Measurements from ENCODE around the gene LARP4. TPM values are rescaled to one million over a fixed set of nuclear protein-coding genes. Genes with fewer than 3 reads are reported as not detected.
"Not testable (repeated sequence)": the region's sequence is repeated elsewhere in the genome, so short reads cannot be mapped to it uniquely, and the experiment has no call there.

Gene LARP4
- total RNA-seq, 1 donor from 2014 or later, result 38.9 TPM

DNA sequence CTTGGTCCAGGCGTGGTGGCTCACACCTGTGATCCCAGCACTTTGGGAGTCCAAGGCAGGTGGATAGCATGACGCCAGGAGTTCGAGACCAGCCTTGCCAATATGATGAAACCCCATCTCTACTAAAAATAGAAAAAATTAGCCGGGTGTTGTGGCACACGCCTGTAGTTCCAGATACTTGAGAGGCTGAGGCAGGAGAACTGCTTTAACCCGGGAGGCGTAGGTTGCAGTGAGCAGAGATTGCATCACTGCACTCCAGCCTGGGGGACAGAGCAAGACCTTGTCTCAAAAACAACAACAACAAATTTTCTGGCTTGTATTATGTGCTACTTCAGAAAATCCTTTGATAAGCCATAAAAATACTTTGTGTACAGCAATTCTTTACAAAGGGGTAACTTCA, 41.1 kb downstream of the LARP4 start:
- peaks cover 2% of the 10 kb centered on the region for H3K4me1 Mint-ChIP-seq (ENCODE audit: low read depth)
- H3K27ac Mint-ChIP-seq (ENCODE audit: unreplicated experiment), result no peak overlapping the region
- H3K36me3 Mint-ChIP-seq (ENCODE audit: low read depth), result peaks cover 38% of the 10 kb centered on the region
- no peak for DNase-seq (ENCODE audit: low spot score)
- H3K27me3 Mint-ChIP-seq (ENCODE audit: low read depth), result no peaks in the 10 kb centered on the region
- TF ChIP-seq, protein P1, sequence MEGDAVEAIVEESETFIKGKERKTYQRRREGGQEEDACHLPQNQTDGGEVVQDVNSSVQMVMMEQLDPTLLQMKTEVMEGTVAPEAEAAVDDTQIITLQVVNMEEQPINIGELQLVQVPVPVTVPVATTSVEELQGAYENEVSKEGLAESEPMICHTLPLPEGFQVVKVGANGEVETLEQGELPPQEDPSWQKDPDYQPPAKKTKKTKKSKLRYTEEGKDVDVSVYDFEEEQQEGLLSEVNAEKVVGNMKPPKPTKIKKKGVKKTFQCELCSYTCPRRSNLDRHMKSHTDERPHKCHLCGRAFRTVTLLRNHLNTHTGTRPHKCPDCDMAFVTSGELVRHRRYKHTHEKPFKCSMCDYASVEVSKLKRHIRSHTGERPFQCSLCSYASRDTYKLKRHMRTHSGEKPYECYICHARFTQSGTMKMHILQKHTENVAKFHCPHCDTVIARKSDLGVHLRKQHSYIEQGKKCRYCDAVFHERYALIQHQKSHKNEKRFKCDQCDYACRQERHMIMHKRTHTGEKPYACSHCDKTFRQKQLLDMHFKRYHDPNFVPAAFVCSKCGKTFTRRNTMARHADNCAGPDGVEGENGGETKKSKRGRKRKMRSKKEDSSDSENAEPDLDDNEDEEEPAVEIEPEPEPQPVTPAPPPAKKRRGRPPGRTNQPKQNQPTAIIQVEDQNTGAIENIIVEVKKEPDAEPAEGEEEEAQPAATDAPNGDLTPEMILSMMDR (IDR thresholded peaks at IDR 0.05), result no peak
- H3K4me3 Mint-ChIP-seq (ENCODE audit: unreplicated experiment), result no peak overlapping the region
- H3K9me3 Mint-ChIP-seq (ENCODE audit: low read depth), result no peaks in the 10 kb centered on the region

DNA sequence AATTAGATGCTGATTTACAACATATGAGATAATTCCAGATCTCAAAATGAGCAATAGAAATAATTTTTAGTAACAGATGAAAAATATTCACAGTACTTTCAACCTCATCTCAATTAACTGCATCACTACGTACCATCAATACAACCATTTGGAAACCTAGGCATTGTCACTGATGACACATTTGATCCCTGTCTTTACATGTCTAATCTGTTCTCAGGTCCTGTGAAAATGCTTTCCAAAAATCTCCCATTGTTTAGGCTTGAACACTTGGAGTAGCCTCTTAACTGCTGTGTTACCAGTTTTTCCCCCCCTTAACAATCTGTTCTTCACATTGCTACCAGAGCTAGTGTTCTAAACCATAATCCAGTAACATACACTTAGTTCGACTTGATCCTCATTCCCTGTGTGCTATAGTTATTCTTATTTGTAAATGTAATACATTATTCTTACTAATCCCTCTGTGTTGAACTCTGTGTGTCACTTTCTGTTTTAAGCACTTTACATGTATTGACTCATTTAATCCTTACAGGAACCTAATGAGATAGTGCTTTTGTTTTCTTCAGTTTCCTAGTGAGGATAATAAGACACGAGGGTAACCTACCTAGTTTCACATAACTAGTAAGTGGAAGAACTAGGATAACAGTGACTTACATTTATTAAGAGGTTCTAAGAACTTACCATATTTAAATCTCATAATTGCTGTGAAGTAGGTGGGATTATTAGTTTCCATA, 41.7 kb downstream of the LARP4 start:
- Mint-ChIP-seq H3K36me3 (ENCODE audit: low read depth) (peaks cover 39% of the 10 kb centered on the region), H3K4me1 (ENCODE audit: low read depth) (no peaks in the 10 kb centered on the region), H3K4me3 (ENCODE audit: unreplicated experiment) (no peak overlapping the region), H3K27ac (ENCODE audit: unreplicated experiment) (no peak overlapping the region), H3K27me3 (ENCODE audit: low read depth) (no peaks in the 10 kb centered on the region), H3K9me3 (ENCODE audit: low read depth) (no peaks in the 10 kb centered on the region)
- no peak for DNase-seq (ENCODE audit: low spot score)
- TF ChIP-seq, protein P1 (IDR thresholded peaks at IDR 0.05), result no peak

DNA sequence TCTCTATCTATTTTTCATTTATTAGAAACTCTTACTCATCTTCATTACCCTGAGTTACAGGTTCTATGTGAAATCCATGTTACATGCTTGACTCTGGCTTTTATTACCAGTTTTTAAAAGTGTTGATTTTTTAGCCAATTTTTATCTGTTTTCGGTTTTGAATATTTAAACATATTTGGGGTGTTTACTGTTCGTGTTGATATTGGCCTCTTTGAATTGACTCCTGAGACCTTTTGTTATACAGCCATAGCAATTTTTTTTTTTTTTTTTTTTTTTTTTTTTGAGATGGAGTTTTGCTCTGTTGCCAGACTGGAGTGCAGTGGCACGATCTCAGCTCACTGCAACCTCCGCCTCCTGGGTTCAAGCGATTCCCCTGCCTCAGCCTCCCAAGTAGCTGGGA, 49.0 kb downstream of the LARP4 start:
- not testable (repeated sequence) for DNase-seq (ENCODE audit: low spot score); H3K9me3 Mint-ChIP-seq (ENCODE audit: low read depth); H3K27ac Mint-ChIP-seq (ENCODE audit: unreplicated experiment); H3K4me3 Mint-ChIP-seq (ENCODE audit: unreplicated experiment); H3K27me3 Mint-ChIP-seq (ENCODE audit: low read depth); H3K4me1 Mint-ChIP-seq (ENCODE audit: low read depth)
- H3K36me3 Mint-ChIP-seq (ENCODE audit: low read depth), result peaks cover 24% of the 10 kb centered on the region

DNA sequence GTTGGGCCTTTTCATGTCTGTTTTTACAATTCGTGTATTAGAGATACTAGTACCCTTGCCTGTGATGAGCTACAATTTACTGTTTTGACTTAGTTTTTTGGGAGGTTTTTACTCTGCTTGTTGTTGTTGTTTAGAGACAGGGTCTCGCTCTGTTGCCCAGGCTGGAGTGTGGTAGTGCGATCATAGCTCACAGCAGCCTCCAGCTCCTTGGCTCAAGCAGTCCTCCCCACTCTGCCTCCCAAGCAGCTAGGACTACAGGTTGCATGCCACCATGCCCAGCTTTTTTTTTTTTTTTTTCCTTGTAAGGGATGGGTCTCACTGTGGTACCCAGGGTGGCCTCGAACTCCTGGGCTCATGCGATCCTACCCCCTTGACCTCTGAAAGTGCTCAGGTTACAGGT, 52.1 kb downstream of the LARP4 start:
- Mint-ChIP-seq H3K27me3 (ENCODE audit: low read depth) (no peaks in the 10 kb centered on the region), H3K9me3 (ENCODE audit: low read depth) (no peaks in the 10 kb centered on the region), H3K27ac (ENCODE audit: unreplicated experiment) (no peak overlapping the region), H3K4me1 (ENCODE audit: low read depth) (peaks cover 4% of the 10 kb centered on the region), H3K4me3 (ENCODE audit: unreplicated experiment) (no peak overlapping the region), H3K36me3 (ENCODE audit: low read depth) (peaks cover 17% of the 10 kb centered on the region)
- TF ChIP-seq, protein P1 (IDR thresholded peaks at IDR 0.05), result no peak
- DNase-seq (ENCODE audit: low spot score), result no peak

DNA sequence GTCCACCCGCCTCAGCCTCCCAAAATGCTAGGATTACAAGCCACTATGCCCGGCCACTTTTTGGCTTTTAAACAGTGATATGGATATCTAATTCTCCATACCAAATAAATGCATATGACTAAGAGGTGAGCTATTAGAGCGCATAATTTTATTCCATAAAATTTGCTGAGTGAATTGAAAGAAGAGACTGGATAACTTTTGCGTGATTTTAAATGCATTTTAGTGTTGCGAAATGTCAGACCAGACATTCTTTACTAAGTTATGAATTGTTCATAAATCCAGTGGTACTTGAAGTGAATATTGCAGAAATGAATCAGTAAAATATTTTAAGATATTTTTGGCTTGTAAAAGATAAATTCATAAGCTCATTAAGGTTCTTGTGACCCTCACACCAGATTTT, 53.2 kb downstream of the LARP4 start:
- H3K9me3 Mint-ChIP-seq (ENCODE audit: low read depth), result no peaks in the 10 kb centered on the region
- no peak overlapping the region for H3K27ac Mint-ChIP-seq (ENCODE audit: unreplicated experiment)
- peaks cover 14% of the 10 kb centered on the region for H3K36me3 Mint-ChIP-seq (ENCODE audit: low read depth)
- peaks cover 7% of the 10 kb centered on the region for H3K4me1 Mint-ChIP-seq (ENCODE audit: low read depth)
- no peak for DNase-seq (ENCODE audit: low spot score)
- H3K27me3 Mint-ChIP-seq (ENCODE audit: low read depth), result no peaks in the 10 kb centered on the region
- TF ChIP-seq, protein P1 (IDR thresholded peaks at IDR 0.05), result no peak
- no peak overlapping the region for H3K4me3 Mint-ChIP-seq (ENCODE audit: unreplicated experiment)

DNA sequence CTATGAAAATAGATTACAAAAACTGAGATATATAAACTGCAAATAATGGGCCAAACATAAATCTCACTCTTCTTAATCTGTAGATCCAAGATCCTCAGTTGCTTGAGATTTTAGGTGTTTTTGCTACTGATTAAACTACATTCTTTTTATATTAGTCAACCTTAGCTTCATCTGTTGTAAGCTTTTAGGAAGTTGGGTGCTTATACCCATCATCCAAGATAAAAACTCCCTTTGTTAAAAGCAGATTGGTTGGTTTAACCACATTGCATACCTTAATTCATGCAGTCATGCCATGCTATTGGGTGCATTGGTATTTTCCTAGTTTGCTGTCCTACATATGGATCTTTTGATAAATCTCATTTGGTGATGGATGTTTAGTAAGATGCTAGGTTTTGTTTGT, 57.9 kb downstream of the LARP4 start:
- peaks cover 7% of the 10 kb centered on the region for H3K4me1 Mint-ChIP-seq (ENCODE audit: low read depth)
- H3K36me3 Mint-ChIP-seq (ENCODE audit: low read depth), result peaks cover 16% of the 10 kb centered on the region
- TF ChIP-seq, protein P1 (IDR thresholded peaks at IDR 0.05), result no peak
- no peak overlapping the region for H3K4me3 Mint-ChIP-seq (ENCODE audit: unreplicated experiment)
- no peaks in the 10 kb centered on the region for H3K27me3 Mint-ChIP-seq (ENCODE audit: low read depth)
- H3K9me3 Mint-ChIP-seq (ENCODE audit: low read depth), result no peaks in the 10 kb centered on the region
- no peak overlapping the region for H3K27ac Mint-ChIP-seq (ENCODE audit: unreplicated experiment)
- DNase-seq (ENCODE audit: low spot score), result no peak

Data from chondrocyte (in vitro differentiated cells).